ENCODE measurements around the gene VSIG8. TPM values are rescaled to one million over a fixed set of nuclear protein-coding genes. Genes with fewer than 3 reads are reported as not detected.

Gene VSIG8
- total RNA-seq, 2 experiments from 2014 or later = not detected

DNA sequence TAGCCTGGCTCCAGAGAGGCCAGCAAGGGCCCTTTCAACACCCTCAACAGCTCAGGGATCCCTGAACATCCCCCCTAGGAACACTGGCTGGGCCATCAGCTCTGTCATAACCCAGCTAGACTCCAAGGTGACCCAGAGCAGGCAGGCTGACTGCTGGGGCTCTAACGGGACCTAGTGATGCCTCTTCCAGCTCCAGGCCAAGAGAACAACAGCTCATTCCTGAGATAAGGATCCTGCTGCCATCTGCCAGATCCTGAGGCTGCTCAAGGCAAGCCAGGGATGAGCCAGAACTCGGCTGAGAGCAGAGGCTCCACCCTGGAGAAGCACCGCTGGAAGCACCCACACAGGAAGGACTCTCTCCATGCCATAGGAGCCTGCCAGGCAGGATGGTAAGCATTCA lies 2.0 kb downstream of the VSIG8 start:
- H3K9me3 Mint-ChIP-seq = no peaks in the 10 kb centered on the region
- no peak overlapping the region for H3K4me3 Mint-ChIP-seq
- POLR2A ChIA-PET = no interaction called here
- no peak for DNase-seq
- no peaks in the 10 kb centered on the region for H3K36me3 Mint-ChIP-seq
- ATAC-seq (ENCODE audit: low read depth) = no peak
- no peak overlapping the region for H3K27ac Mint-ChIP-seq
- H3K4me1 Mint-ChIP-seq = peaks cover 5% of the 10 kb centered on the region
- H3K27me3 Mint-ChIP-seq = no peaks in the 10 kb centered on the region

DNA sequence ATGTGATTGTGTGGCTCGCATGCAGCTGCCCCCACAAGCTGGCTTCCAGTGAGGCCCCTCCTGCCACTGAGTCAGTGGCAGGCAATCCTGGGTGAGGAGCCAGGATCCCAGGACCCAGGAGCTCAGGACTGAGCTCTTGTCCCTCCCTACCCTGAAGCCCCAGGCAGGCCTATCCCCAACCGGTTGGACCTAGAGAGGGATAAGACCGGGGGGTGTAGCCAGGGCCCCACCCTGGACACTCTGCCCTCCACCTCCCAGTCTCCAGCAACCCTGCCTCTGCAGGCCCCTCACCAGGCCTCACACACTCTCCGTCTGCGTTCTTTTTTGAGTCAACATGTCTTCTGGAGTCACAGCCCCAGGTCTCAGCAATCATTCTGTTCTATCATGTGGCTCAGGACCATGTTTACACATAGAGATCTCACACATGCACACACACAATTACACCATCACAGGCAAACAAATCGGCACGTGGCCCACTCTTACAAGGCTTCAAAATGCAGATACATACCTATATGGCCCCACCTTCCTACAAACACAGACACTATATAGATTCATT lies 2.6 kb downstream of the VSIG8 start:
- Mint-ChIP-seq H3K27ac (no peak overlapping the region), H3K27me3 (peaks cover 4% of the 10 kb centered on the region), H3K9me3 (no peaks in the 10 kb centered on the region), H3K4me3 (no peak overlapping the region), H3K36me3 (no peaks in the 10 kb centered on the region), H3K4me1 (peaks cover 7% of the 10 kb centered on the region)
- DNase-seq (no peak), ATAC-seq (ENCODE audit: low read depth) (no peak)
- POLR2A ChIA-PET = no interaction called here

DNA sequence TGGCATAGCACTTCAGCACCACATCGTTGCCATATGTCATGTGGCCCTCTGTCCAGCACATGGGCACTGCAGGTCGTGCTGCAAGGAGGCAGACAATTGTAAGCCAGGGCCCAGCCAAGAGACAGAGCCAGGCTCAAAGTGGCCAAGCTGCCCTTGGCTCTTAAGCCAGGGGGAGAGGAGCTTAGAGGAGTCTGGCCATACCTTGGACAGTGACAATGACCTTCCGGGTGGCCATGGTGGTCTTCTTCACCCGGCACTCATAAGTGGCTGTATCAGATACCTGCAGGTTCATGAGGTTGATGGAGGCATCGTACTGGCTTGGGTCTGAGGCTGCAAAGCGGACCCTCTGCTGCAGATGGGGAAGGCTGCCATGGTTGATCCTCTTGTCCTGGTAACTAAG lies 4.6 kb downstream of the VSIG8 start:
- H3K27ac Mint-ChIP-seq = no peak overlapping the region
- H3K4me3 Mint-ChIP-seq = no peak overlapping the region
- no peaks in the 10 kb centered on the region for H3K9me3 Mint-ChIP-seq
- DNase-seq = no peak
- ATAC-seq (ENCODE audit: low read depth) = no peak
- POLR2A ChIA-PET = no interaction called here
- peaks cover 13% of the 10 kb centered on the region for H3K4me1 Mint-ChIP-seq
- no peaks in the 10 kb centered on the region for H3K36me3 Mint-ChIP-seq
- H3K27me3 Mint-ChIP-seq = peaks cover 7% of the 10 kb centered on the region

DNA sequence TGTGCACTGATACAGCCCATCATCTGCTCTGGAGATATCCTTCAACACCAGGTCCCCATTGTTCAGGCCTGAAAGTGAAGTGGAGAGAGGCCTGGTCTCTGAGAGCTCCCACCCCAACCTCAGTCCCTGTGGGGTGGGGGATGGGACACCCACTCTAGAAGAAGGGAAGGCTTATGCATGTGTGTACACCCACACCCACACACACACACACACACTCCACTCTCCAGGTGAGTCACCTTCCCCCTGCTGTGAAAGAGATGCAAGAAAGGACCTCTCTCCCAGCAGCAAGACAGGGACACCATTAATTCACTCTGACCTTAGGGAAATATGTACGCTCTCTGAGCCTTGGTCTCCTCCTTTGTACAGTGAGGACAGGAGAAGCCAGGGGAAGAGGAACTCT lies 5.9 kb downstream of the VSIG8 start:
- peaks cover 13% of the 10 kb centered on the region for H3K4me1 Mint-ChIP-seq
- no peak overlapping the region for H3K4me3 Mint-ChIP-seq
- peak overlapping the region; percentile 41 for H3K27ac Mint-ChIP-seq
- no peaks in the 10 kb centered on the region for H3K9me3 Mint-ChIP-seq
- DNase-seq = no peak
- POLR2A ChIA-PET = interaction anchor here (1.1 kb wide), 1 partner anchor 75 kb away, joined by 4 read pairs; no protein-coding TSS in a partner anchor
- H3K27me3 Mint-ChIP-seq = peaks cover 10% of the 10 kb centered on the region
- no peaks in the 10 kb centered on the region for H3K36me3 Mint-ChIP-seq
- ATAC-seq (ENCODE audit: low read depth) = no peak

DNA sequence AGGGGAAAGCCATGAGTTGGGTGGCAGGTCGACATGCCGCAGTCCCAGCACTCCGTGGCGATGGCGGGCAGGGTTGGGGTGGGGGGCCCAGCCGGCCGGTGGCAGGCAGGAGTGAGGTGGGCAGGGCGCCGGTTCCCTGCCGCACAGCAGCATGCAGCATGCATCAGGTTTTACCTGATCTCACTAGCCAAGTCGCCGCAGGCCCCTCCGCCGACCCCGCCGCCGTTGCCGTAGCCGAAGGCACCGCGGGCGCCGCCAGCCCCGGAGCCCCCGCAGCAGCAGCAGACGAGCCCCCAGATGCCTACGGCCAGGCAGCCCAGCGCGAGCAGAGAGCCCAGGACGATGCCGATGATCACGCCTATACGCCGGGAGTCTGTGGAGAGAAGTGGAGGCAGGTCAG lies 6.7 kb downstream of the VSIG8 start:
- POLR2A ChIA-PET = interaction anchor here (0.7 to 0.8 kb wide), 2 partner anchors 37 to 64 kb away, joined by 3 to 9 read pairs; no protein-coding TSS in a partner anchor

DNA sequence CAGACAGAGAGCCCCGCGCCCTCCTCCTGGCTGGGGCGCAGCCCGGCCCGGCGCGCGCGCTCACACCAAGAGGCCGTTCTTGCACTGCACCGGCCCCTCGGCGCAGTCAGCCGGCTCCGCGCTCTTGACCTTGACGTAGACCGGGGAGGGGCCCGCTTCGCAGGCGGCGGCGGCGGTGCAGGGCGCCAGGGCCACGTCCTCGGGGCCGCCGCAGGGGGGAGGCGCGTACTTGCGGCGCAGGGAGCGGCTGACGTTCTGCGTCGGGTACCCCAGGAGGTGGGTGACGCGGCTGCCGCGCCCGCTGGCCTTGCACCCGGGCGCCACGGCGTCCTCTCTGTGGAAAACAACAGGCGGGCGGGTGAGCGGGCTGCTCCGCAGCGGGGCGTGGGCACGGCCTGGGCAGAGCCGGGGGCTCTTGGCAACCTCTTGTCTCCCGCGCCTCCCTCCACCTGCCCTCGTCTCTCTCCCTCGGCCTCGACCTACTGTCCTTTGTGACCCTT lies 7.7 kb downstream of the VSIG8 start:
- Mint-ChIP-seq H3K27me3 (peaks cover 10% of the 10 kb centered on the region), H3K9me3 (no peaks in the 10 kb centered on the region), H3K4me1 (peaks cover 14% of the 10 kb centered on the region), H3K4me3 (peak overlapping the region; percentile 84), H3K27ac (peak overlapping the region; percentile 68), H3K36me3 (no peaks in the 10 kb centered on the region)
- peak; percentile 94 for ATAC-seq (ENCODE audit: low read depth)
- DNase-seq = peak; percentile 81
- POLR2A ChIA-PET = interaction anchor here (0.7 to 1.6 kb wide), 4 partner anchors 28 to 71 kb away, joined by 3 to 9 read pairs (median 4); partner anchors contain the start of genes SLAMF8 and TAGLN2

More for the DNA sequence above, 6.7 kb downstream of the VSIG8 start:
- Mint-ChIP-seq H3K4me1 (peaks cover 13% of the 10 kb centered on the region), H3K27ac (no peak overlapping the region), H3K27me3 (peaks cover 10% of the 10 kb centered on the region), H3K4me3 (peak overlapping the region; percentile 84), H3K9me3 (no peaks in the 10 kb centered on the region), H3K36me3 (no peaks in the 10 kb centered on the region)
- ATAC-seq (ENCODE audit: low read depth) (no peak), DNase-seq (no peak)

DNA sequence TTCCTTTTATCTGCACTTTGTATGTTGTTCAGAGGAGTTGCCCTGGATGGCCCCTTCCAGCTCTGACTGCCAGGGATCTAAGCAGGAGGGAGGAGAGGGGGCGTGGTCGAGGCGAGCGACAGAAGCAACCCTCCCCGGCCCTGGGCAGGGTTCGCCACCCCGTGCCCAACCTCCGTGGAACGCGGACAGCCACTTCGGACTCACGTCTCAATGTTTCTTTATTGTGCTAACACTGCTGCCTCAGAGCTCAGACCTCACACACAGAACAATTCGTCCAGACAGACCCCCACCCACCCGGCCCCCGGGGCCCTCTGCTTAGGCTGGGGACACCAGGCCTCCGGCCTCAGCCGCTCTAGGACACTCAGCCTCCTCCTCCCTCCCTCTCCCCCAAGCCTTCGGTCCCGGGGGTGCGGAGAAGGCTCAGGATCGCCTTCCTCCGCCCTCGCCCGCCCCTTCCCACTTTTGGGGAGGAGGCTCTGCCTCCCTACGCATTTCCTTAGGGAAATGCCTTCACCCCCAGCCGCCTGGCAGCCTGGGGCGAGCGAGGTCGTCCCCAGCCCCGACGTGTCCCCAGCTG lies 8.3 kb downstream of the VSIG8 start:
- H3K36me3 Mint-ChIP-seq = no peaks in the 10 kb centered on the region
- H3K27ac Mint-ChIP-seq = peak overlapping the region; percentile 16
- POLR2A ChIA-PET = interaction anchor here (1.0 to 1.6 kb wide), 2 partner anchors 28 to 71 kb away, joined by 3 to 5 read pairs; partner anchors contain the start of genes SLAMF8 and TAGLN2

DNA sequence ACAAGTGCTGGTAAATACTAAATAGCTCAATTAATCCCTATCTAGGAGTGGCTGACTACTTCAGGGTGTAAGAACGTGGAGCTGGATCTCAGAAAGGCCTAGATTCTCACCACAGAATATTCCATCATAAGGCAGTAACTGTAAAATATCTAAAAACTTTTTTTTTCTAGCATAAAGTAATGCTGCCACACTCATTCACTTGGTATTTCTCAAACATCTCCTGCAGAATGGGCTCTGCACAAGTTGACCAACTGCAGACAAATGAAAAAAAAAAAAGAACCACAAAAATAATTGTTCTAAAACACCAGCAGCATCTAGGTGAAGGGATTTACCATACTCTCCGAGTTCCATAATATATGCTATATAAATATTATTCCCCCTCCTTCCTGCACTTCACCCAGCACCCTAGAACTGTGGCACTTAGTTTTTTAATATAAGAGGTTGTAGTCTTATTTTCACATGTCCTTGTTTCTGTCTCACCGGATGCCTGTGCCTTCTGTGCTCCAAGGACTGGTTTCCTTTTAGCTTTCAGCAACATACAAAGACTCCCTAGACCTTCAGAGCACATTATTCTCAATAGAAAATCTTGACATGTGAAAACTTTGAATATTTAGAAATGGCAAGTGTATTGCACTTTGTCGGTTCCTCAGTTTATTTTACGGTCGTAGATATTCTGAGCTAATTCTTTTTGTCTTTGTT lies 8.9 kb downstream of the VSIG8 start:
- H3K27ac Mint-ChIP-seq = no peak overlapping the region
- POLR2A ChIA-PET = interaction anchor here (0.7 to 1.6 kb wide), 2 partner anchors 19 to 27 kb away, joined by 5 read pairs; partner anchors contain the start of gene SLAMF8
- peaks cover 14% of the 10 kb centered on the region for H3K4me1 Mint-ChIP-seq
- H3K27me3 Mint-ChIP-seq = peaks cover 13% of the 10 kb centered on the region
- DNase-seq = no peak
- peak overlapping the region; percentile 76 for H3K4me3 Mint-ChIP-seq
- ATAC-seq (ENCODE audit: low read depth) = no peak
- H3K9me3 Mint-ChIP-seq = no peaks in the 10 kb centered on the region
- no peaks in the 10 kb centered on the region for H3K36me3 Mint-ChIP-seq

More for the DNA sequence above, 8.3 kb downstream of the VSIG8 start:
- no peaks in the 10 kb centered on the region for H3K9me3 Mint-ChIP-seq
- no peak for DNase-seq
- H3K27me3 Mint-ChIP-seq = peaks cover 11% of the 10 kb centered on the region
- peaks cover 14% of the 10 kb centered on the region for H3K4me1 Mint-ChIP-seq
- peak; percentile 20 for ATAC-seq (ENCODE audit: low read depth)
- peak overlapping the region; percentile 76 for H3K4me3 Mint-ChIP-seq

DNA sequence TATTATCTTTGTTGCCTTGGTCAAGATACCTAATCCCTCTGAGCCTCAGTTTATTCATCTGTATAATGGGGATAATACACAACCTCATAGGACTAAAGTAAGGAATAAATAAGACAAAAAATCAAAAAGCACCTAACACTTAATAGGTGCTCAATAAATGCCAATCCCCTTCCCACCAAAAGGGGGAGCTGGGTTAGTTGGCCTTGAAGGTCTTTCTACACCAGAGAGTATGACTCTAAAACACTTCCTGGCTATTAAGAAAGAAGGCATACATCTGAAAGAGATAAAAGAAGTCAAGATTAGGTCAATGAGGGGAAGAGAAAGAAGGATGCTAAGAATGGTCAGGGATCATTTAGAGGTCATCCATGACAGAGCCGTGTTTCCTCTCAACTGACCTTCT lies 11.1 kb downstream of the VSIG8 start:
- DNase-seq (no peak), ATAC-seq (ENCODE audit: low read depth) (no peak)
- POLR2A ChIA-PET = no interaction called here
- H3K27me3 Mint-ChIP-seq = peaks cover 13% of the 10 kb centered on the region
- no peak overlapping the region for H3K4me3 Mint-ChIP-seq
- H3K4me1 Mint-ChIP-seq = peaks cover 18% of the 10 kb centered on the region
- H3K9me3 Mint-ChIP-seq = no peaks in the 10 kb centered on the region
- no peaks in the 10 kb centered on the region for H3K36me3 Mint-ChIP-seq
- H3K27ac Mint-ChIP-seq = no peak overlapping the region

DNA sequence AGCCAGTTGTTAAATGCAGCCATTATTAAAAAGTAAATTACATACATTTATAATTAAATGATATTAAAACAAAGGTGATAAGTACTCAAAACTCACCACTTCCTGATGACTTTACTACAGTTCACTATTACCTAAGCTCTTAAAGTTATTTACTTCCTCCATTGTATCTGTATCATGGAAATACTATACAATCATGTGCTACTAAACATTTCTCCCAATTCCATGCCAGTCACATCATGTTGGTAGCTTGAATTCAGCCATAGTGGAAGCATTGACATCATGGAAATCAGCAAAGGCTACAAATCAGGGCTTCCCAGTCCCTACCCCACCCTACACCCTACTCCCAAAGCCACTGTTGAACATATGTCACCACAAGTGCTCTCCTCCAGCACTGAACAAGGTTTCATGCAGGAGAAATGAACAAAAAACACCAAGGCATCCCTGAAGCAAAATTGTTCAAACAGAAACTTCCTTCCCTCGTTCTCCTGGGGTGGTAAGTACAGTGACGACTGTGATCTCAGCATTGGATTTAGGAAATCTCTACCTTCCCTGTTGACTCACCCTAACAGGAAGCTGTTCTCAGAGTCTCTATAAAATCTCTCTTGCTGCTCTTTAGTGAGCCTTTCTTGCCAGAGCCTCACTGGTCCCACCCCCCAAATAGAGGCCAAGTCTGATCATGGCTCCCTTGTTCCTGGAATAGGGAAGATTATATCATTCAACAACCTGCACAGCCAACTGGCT lies 12.7 kb downstream of the VSIG8 start:
- peaks cover 15% of the 10 kb centered on the region for H3K4me1 Mint-ChIP-seq
- no peaks in the 10 kb centered on the region for H3K9me3 Mint-ChIP-seq
- H3K27me3 Mint-ChIP-seq = peaks cover 13% of the 10 kb centered on the region
- ATAC-seq (ENCODE audit: low read depth) = no peak
- H3K36me3 Mint-ChIP-seq = no peaks in the 10 kb centered on the region
- no peak overlapping the region for H3K4me3 Mint-ChIP-seq
- no peak overlapping the region for H3K27ac Mint-ChIP-seq
- POLR2A ChIA-PET = no interaction called here
- DNase-seq = no peak

DNA sequence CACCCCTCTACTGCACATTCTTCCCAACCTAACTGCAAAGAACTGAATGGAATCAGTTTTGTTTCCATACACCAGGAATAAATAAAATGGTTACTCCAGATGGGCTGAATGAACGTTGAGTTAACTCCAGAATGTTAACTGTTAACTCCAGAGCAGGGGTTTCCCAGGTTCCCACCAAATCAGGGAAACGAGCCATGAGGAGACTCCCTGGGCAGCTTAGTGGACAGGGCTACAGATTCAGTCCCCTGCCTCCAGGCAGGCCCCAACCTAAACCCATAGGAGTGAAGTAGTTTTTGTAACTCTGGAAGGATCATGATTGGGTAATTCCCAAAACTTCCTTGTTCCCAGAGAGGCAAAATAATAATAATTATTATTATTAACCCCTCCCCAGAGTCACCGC lies 14.1 kb downstream of the VSIG8 start:
- ATAC-seq (ENCODE audit: low read depth) (no peak), DNase-seq (no peak)
- Mint-ChIP-seq H3K36me3 (no peaks in the 10 kb centered on the region), H3K4me3 (no peak overlapping the region), H3K9me3 (no peaks in the 10 kb centered on the region), H3K27ac (no peak overlapping the region), H3K27me3 (peaks cover 21% of the 10 kb centered on the region), H3K4me1 (peaks cover 9% of the 10 kb centered on the region)
- POLR2A ChIA-PET = no interaction called here

DNA sequence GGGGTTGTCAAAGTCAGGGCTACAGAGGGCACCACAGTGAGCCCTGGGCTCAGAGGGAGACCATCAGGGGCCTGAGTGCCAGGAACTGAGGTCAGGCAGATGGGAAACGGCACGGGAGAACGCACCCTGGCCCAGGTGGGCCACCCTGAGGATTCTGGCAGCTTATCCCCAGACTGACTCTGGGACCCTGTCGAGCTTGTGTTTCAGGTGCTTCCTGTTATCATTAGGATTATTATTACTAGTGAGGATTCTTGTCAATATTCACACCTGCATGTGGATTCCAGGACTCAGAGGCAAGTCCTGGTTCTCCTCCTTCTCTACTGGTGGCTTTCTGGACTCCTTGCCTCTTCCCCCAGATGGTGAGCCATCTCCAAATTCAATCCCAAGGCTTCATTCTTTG lies 15.2 kb downstream of the VSIG8 start:
- Mint-ChIP-seq H3K27ac (no peak overlapping the region), H3K9me3 (no peaks in the 10 kb centered on the region), H3K4me3 (no peak overlapping the region), H3K36me3 (no peaks in the 10 kb centered on the region), H3K27me3 (peaks cover 17% of the 10 kb centered on the region), H3K4me1 (peaks cover 6% of the 10 kb centered on the region)
- DNase-seq (no peak), ATAC-seq (ENCODE audit: low read depth) (no peak)
- POLR2A ChIA-PET = no interaction called here
